GM12872 (cell line): ENCODE data around the gene PPP1CA.

Experiments used
- TF ChIP-seq, protein P1 (sequence below): IDR thresholded peaks from 3 replicates; pipeline ENCODE4 v1.5.1; 2011; ENCODE audit warnings: low read depth, mild to moderate bottlenecking, low read length, moderate library complexity; ENCODE audit not compliant: insufficient read depth

The PPP1CA gene

DNA sequence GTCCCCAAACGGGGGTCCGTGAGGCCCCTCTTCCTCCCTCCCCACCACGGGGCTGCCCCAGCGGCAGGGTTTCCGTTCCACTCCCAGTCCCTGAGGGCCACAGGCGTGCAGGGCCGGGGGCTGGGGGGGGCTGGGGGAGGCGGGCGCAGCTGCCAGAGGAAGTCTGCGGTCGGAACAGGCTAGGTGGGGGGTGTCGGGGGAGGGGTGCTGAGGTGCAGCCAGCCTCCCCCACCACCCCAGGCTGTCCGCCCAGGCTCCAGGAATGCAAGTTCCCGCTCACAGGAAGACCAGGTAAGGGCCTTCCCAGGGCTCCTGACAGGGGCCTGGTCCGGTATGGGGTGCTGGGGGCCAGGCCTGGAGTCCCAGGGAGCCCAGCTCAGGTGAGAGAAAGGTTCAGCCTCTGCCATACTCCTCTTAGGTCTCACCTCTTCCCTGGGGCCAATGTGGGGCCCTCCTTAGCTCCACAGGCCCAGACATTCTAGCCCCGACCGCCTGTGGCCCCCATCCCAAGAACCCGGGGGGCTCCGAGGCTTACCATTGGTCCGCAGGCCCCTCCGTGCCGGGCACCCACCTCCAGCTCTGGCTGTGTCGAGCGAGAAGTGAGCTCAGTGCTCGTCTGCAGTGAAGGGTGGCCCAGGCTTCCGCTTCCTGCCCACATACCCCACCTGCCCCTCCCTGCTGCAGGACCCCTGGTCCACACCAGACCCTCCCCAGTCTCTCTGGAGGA lies 35.6 kb upstream of the PPP1CA start, which contains the start of gene PTPRCAP:
Gene PTPRCAP, minus strand, starts transcription at position 601 of the 727 bp plus-strand sequence. Its CDS starts 63 bp downstream, at position 538.
- TF ChIP-seq, protein P1, sequence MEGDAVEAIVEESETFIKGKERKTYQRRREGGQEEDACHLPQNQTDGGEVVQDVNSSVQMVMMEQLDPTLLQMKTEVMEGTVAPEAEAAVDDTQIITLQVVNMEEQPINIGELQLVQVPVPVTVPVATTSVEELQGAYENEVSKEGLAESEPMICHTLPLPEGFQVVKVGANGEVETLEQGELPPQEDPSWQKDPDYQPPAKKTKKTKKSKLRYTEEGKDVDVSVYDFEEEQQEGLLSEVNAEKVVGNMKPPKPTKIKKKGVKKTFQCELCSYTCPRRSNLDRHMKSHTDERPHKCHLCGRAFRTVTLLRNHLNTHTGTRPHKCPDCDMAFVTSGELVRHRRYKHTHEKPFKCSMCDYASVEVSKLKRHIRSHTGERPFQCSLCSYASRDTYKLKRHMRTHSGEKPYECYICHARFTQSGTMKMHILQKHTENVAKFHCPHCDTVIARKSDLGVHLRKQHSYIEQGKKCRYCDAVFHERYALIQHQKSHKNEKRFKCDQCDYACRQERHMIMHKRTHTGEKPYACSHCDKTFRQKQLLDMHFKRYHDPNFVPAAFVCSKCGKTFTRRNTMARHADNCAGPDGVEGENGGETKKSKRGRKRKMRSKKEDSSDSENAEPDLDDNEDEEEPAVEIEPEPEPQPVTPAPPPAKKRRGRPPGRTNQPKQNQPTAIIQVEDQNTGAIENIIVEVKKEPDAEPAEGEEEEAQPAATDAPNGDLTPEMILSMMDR, result no peak

DNA sequence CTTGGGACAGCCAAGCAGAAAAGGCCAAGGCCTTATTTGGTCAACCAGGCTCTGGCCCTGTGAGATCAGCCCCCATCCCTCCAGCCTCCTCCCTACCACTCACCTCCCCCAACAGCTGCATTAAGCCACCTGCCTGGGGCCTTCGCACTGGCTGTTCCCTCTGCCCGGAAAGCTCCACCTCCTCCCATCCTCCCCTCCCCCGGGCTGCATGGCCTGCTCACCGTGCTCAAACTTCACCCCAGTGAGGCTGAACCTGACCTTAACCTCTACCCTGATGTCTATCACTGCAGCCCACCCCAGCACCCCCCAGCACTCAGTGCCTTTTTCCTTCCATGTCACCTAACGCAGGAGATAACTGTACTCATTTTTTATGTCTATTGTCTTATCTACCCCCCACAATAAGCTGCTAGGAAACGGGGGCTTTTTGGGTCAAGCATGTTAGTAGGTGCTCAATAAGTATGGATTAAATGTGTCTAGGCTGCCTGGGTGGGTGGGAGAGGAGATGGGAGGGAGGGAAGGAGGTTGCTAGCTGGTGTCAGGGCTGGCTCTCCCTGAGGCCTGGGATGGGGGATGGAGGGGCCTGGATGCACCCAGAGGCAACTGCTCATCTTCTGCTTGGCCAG lies 34.9 kb upstream of the PPP1CA start:
- TF ChIP-seq, protein P1, result no peak

DNA sequence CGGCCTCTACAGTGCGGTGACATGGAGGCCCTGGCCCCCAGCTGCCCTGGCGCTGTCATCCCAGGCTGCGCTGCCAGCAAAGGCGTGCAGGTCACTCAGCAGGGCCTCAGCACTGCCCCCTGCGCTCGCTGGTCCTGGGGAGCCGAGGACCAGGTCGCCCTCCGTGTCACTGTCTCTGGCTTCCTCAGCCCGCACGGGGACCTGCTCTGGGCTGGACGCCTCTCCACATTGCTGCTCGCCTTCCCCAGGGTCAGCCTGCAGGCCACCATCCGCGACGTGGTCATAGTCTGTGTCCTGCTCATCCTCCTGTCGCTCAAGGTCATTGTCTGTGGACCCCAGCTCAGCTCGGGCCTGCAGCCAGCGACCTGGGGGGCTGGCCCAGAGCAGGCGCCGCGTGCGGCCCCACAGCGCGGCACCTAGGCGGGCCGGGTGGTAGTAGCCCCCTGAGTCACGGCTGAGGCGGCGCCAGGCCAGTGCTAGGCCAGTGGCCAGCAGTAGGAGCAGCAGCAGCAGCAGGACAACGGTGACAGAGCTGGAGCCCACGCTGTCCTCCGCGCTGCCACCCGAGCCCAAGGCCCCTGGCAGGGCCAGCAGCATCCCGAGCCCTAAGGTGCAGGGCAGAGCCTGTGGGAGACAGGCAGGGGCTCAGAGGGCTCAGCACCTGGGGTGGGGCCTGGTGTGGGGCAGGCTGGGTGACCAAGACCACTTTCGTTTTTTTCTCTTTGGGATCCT lies 34.2 kb upstream of the PPP1CA start:
- TF ChIP-seq, protein P1, result no peak

DNA sequence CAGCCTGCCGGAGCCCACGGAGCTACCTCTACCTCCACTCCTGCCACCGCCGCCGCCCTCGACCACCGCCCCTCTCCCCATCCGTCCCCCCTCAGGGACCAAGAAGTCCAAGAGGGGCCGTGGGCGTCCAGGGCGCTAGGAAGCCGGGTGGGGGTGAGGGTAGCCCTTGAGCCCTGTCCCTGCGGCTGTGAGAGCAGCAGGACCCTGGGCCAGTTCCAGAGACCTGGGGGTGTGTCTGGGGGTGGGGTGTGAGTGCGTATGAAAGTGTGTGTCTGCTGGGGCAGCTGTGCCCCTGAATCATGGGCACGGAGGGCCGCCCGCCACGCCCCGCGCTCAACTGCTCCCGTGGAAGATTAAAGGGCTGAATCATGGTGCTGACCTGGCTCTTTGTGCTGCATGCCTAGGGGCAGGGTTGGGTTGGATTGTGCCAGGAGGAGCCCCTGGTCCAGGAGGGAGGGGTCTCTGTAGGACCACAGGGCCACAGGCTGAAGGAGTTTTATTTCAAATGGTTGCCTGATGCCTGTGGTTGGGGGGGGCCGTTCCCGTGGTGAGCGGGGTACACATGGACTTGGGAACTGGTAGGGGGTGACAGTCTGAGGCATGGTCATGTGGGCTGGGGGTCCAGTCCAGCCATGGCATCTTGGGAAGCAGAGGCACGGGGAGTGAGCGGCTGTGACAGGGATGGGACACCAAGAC lies 33.5 kb upstream of the PPP1CA start:
- TF ChIP-seq, protein P1, result no peak

DNA sequence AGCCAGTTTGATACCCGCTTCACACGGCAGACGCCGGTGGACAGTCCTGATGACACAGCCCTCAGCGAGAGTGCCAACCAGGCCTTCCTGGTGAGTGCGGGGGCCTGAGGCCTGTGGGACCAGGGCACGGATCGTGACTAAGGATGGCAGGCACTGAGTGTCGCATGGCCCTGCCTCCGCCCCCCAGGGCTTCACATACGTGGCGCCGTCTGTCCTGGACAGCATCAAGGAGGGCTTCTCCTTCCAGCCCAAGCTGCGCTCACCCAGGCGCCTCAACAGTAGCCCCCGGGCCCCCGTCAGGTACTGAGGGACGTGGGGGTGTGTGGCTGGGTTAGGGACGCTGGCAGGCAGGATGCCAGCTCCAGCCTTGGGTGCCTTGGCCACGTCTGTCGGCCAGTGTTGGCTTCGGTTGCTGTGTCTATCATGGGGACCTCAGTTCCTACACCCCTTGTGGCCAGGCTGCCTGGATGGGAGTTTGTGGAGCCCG lies 32.8 kb upstream of the PPP1CA start:
- TF ChIP-seq, protein P1, result no peak

DNA sequence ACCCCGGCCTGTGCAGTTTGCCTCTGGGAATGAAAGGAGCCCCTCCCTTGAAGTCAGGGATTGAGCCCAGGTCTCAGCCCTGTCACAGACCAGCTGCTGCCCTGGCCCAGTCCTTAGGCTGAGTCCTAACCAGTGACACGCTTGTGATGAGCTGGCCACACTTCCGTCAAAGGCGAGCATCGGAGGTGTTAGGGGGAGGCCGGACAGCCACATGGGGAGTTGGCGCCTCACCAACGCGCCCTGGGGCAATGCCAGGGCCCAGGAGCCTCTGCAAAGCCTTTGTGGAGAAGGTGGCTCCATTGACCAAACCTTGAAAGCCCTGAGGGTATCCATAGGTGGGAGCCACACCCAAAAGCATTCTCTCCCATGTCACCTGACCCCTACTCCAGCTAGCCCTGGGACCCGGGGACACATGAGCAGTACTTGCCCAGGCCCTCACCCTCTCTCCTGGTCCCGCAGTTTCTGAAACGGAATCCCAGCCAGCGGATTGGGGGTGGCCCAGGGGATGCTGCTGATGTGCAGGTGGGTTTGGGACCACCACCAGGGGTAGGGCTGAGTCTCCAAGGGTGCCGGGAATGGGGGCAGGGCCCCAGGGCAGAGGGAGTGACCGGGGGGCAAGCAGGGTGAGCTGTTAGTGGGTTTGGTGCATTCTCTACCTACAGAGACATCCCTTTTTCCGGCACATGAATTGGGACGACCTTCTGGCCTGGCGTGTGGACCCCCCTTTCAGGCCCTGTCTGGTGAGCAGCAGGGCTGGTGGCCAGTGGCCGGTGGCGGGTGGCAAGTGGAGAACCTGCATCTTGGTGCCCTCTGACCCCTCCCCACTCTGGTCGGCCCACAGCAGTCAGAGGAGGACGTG lies 32.1 kb upstream of the PPP1CA start:
- TF ChIP-seq, protein P1, result no peak
